ENCODE data around the gene EML4. TPM values are rescaled to one million over a fixed set of nuclear protein-coding genes. Genes with fewer than 3 reads are reported as not detected.

EML4 gene
- total RNA-seq, 1 donor from 2014 or later = 109 TPM

- no peak for TF ChIP-seq CTCF (IDR thresholded peaks at IDR 0.05)
- H3K4me1 ChIP-seq = peaks cover 4% of the 10 kb centered on the region
- no peak for DNase-seq
- no peaks in the 10 kb centered on the region for H3K36me3 ChIP-seq
- intact Hi-C loops (cut with DNase I) = no loop called here
- no peak overlapping the region for H3K4me3 ChIP-seq
- no peaks in the 10 kb centered on the region for H3K9me3 ChIP-seq
- H3K27ac ChIP-seq = no peak overlapping the region
- no peaks in the 10 kb centered on the region for H3K27me3 ChIP-seq (ENCODE audit: low read depth)
- no peak for ATAC-seq
Observed at GRCh38 chr2:42207826-42208225, 38.7 kb downstream of the EML4 start.

GRCh38 chr2:42210203-42210602 lies 41.0 kb downstream of the EML4 start:
- no peaks in the 10 kb centered on the region for H3K9me3 ChIP-seq
- no peak for TF ChIP-seq CTCF (IDR thresholded peaks at IDR 0.05)
- no peak overlapping the region for H3K4me3 ChIP-seq
- ATAC-seq (no peak), DNase-seq (no peak)
- H3K27ac ChIP-seq = no peak overlapping the region
- no peaks in the 10 kb centered on the region for H3K27me3 ChIP-seq (ENCODE audit: low read depth)
- intact Hi-C loops (cut with DNase I) = no loop called here
- H3K4me1 ChIP-seq = no peaks in the 10 kb centered on the region
- H3K36me3 ChIP-seq = no peaks in the 10 kb centered on the region

GRCh38 chr2:42211291-42211690 lies 42.1 kb downstream of the EML4 start:
- intact Hi-C loops (cut with DNase I) = no loop called here
- H3K36me3 ChIP-seq = no peaks in the 10 kb centered on the region
- H3K27ac ChIP-seq = no peak overlapping the region
- ATAC-seq = no peak
- H3K27me3 ChIP-seq (ENCODE audit: low read depth) = no peaks in the 10 kb centered on the region
- H3K4me3 ChIP-seq = no peak overlapping the region
- H3K9me3 ChIP-seq = no peaks in the 10 kb centered on the region
- peaks cover 2% of the 10 kb centered on the region for H3K4me1 ChIP-seq
- TF ChIP-seq CTCF (IDR thresholded peaks at IDR 0.05) = no peak
- DNase-seq = no peak

GRCh38 chr2:42214669-42215068 lies 45.5 kb downstream of the EML4 start:
- ATAC-seq = peak; percentile 41 to 47

GRCh38 chr2:42216694-42217093 lies 47.5 kb downstream of the EML4 start:
- ATAC-seq = peak in 1 of 2 donors; percentile 65
- no peaks in the 10 kb centered on the region for H3K9me3 ChIP-seq

More at GRCh38 chr2:42214669-42215068, 45.5 kb downstream of the EML4 start:
- no peak for TF ChIP-seq CTCF (IDR thresholded peaks at IDR 0.05)
- Histone ChIP-seq H3K4me1 (peaks cover 12% of the 10 kb centered on the region), H3K27ac (no peak overlapping the region), H3K36me3 (no peaks in the 10 kb centered on the region), H3K9me3 (no peaks in the 10 kb centered on the region), H3K27me3 (ENCODE audit: low read depth) (no peaks in the 10 kb centered on the region), H3K4me3 (no peak overlapping the region)
- intact Hi-C loops (cut with DNase I) = no loop called here
- no peak for DNase-seq

More at GRCh38 chr2:42216694-42217093, 47.5 kb downstream of the EML4 start:
- Histone ChIP-seq H3K27me3 (ENCODE audit: low read depth) (no peaks in the 10 kb centered on the region), H3K36me3 (no peaks in the 10 kb centered on the region), H3K4me1 (peaks cover 12% of the 10 kb centered on the region), H3K4me3 (no peak overlapping the region), H3K27ac (peak overlapping the region; percentile 4)
- intact Hi-C loops (cut with DNase I) = no loop called here
- no peak for TF ChIP-seq CTCF (IDR thresholded peaks at IDR 0.05)
- no peak for DNase-seq
